HCT116 (cell line): ENCODE results near the gene CBFB. TPM values are rescaled to one million over a fixed set of nuclear protein-coding genes. Genes with fewer than 3 reads are reported as not detected.

ENCODE experiments used
- ATAC-seq: fragments of 200-7000 bp; cut with Tn5 transposase; 2 replicates; pipeline ENCODE4 v1.9.1; 2020; ENCODE audit warnings: mild to moderate bottlenecking, moderate library complexity
- BruUV-seq: library from RNA; stranded (reverse); fragments of 400-500 nt; replicated peaks from 2 replicates; lab custom pipeline; 2021; lab: Mats Ljungman, UMichigan
- CTCF ChIA-PET: fragments of 300-600 bp; sonication (Branson Sonifier 250); formaldehyde crosslinking; loops from one replicate; lab custom pipeline; 2021; ENCODE audit warnings: antibody characterized with exemption; lab: Charles Lee
- POLR2A ChIA-PET: fragments of 300-600, 350-600 bp; sonication (Branson Sonifier 250); formaldehyde crosslinking; loops from one replicate; lab custom pipeline; 2021; ENCODE audit warnings: antibody characterized with exemption; lab: Charles Lee
- RAD21 ChIA-PET, 2 experiments: fragments of 300-600 bp; sonication (Branson Sonifier 250); formaldehyde crosslinking; loops; one replicate each; lab custom pipeline; 2023; ENCODE audit warnings: low total read pairs in 2 of 2; ENCODE audit not compliant: uncharacterized antibody in 2 of 2, unreplicated experiment in 2 of 2, low non-redundant PET in 1 of 2; lab: Charles Lee
- DNase-seq: peaks from one replicate; pipeline ENCODE4 v3.0.0-alpha.2; 2010; ENCODE audit warnings: low read depth, low spot score
- H2AFZ ChIP-seq: fragments of 200-600 bp; shearing (Covaris generic), sonication (generic); 2 replicates; pipeline ENCODE4 v1.6.1; 2017; ENCODE audit warnings: low read depth, mixed run types, mixed read lengths, antibody characterized with exemption, low read length; ENCODE audit not compliant: poor library complexity, severe bottlenecking
- H3K27ac ChIP-seq: 2 replicates; pipeline ENCODE4 v1.5.1; 2012; ENCODE audit warnings: low read depth, low read length
- H3K27me3 ChIP-seq: fragments of 200-600 bp; sonication (generic); 2 replicates; pipeline ENCODE4 v1.6.1; 2016; ENCODE audit warnings: mixed run types, low read length, mixed read lengths; ENCODE audit not compliant: insufficient read depth
- H3K36me3 ChIP-seq, 2 experiments: fragments of 200-500 bp in 1 of 2; fragments of 200-600 bp in 1 of 2; sonication (Bioruptor generic) in 1 of 2; sonication (generic) in 1 of 2; 2 replicates each; pipeline versions ENCODE4 v1.5.1 to v1.6.1; 2014 to 2016; ENCODE audit warnings: low read length in 2 of 2, inconsistent platforms in 1 of 2, mixed read lengths in 1 of 2, mixed run types in 1 of 2; ENCODE audit not compliant: insufficient read depth in 2 of 2, control insufficient read depth in 1 of 2
- H3K4me1 ChIP-seq, 2 experiments: fragments of 200-600 bp in 1 of 2; sonication (generic) in 1 of 2; 2 replicates each; pipeline versions ENCODE4 v1.5.1 to v1.6.1; 2012 to 2017; ENCODE audit warnings: low read length in 2 of 2, inconsistent platforms in 1 of 2, mild to moderate bottlenecking in 1 of 2, mixed read lengths in 1 of 2, mixed run types in 1 of 2, moderate library complexity in 1 of 2; ENCODE audit not compliant: insufficient read depth in 2 of 2, control insufficient read depth in 1 of 2
- H3K4me2 ChIP-seq: fragments of 200-600 bp; sonication (generic); 2 replicates; pipeline ENCODE4 v1.6.1; 2017; ENCODE audit warnings: mixed run types, low read length, mixed read lengths
- H3K4me3 ChIP-seq, 2 experiments: fragments of 200-600 bp in 1 of 2; sonication (generic) in 1 of 2; replicated peaks in 1 of 2; 2 replicates each; pipeline ENCODE4 v1.5.1; 2011 to 2016; ENCODE audit warnings: low read length in 2 of 2, control low read depth in 1 of 2, low read depth in 1 of 2, mild to moderate bottlenecking in 1 of 2, mixed read lengths in 1 of 2, mixed run types in 1 of 2
- H3K79me2 ChIP-seq: fragments of 200-600 bp; sonication (generic); 2 replicates; pipeline ENCODE4 v1.6.1; 2017; ENCODE audit warnings: mild to moderate bottlenecking, mixed run types, low read length, moderate library complexity, mixed read lengths; ENCODE audit not compliant: insufficient read depth
- H3K9ac ChIP-seq: fragments of 200-600 bp; sonication (generic); 2 replicates; pipeline ENCODE4 v1.6.1; 2016; ENCODE audit warnings: low read length, mixed read lengths
- H3K9me2 ChIP-seq: fragments of 200-600 bp; sonication (generic), shearing (Covaris generic); 2 replicates; pipeline ENCODE4 v1.6.1; 2017; ENCODE audit warnings: mixed run types, mild to moderate bottlenecking, moderate library complexity; ENCODE audit not compliant: insufficient read depth
- H3K9me3 ChIP-seq, 2 experiments: fragments of 200-500 bp in 1 of 2; fragments of 200-600 bp in 1 of 2; sonication (Bioruptor generic) in 1 of 2; sonication (generic) in 1 of 2; 2 replicates each; pipeline ENCODE4 v1.6.1; 2014 to 2017; ENCODE audit warnings: low read length in 2 of 2, mixed read lengths in 2 of 2, inconsistent platforms in 1 of 2, low read depth in 1 of 2, mild to moderate bottlenecking in 1 of 2, mixed run types in 1 of 2, moderate library complexity in 1 of 2; ENCODE audit not compliant: control insufficient read depth in 1 of 2, insufficient read depth in 1 of 2
- H4K20me1 ChIP-seq: fragments of 200-600 bp; sonication (generic), shearing (Covaris generic); 2 replicates; pipeline ENCODE4 v1.6.1; 2017; ENCODE audit warnings: mixed run types, mild to moderate bottlenecking, moderate library complexity; ENCODE audit not compliant: insufficient read depth
- ATF3 ChIP-seq: IDR thresholded peaks from 2 replicates; pipeline ENCODE4 v1.6.1; 2012
- EGR1 ChIP-seq: IDR thresholded peaks from 2 replicates; pipeline ENCODE4 v1.6.1; 2012; ENCODE audit warnings: low read depth
- ELF1 ChIP-seq: IDR thresholded peaks from 2 replicates; pipeline ENCODE4 v1.6.1; 2012; ENCODE audit warnings: low read depth, borderline replicate concordance
- EZH2phosphoT487 ChIP-seq: fragments of 200-600 bp; IDR thresholded peaks from 2 replicates; pipeline ENCODE4 v1.6.1; 2018; ENCODE audit warnings: antibody characterized with exemption, borderline replicate concordance
- FOSL1 ChIP-seq: IDR thresholded peaks from 2 replicates; pipeline ENCODE4 v1.6.1; 2012; ENCODE audit warnings: low read depth
- JUND ChIP-seq: IDR thresholded peaks from 2 replicates; pipeline ENCODE4 v1.6.1; 2012
- MAX ChIP-seq: IDR thresholded peaks from 2 replicates; pipeline ENCODE4 v1.6.1; 2012
- POLR2A ChIP-seq: IDR thresholded peaks from 2 replicates; pipeline ENCODE4 v1.7.0; 2011; ENCODE audit warnings: borderline replicate concordance; ENCODE audit not compliant: insufficient read depth, insufficient read length; ENCODE audit errors: extremely low read depth
- RAD21 ChIP-seq: IDR thresholded peaks from 2 replicates; pipeline ENCODE4 v1.6.1; 2012; ENCODE audit warnings: low read depth, mild to moderate bottlenecking
- SP1 ChIP-seq: IDR thresholded peaks from 2 replicates; pipeline ENCODE4 v1.6.1; 2012; ENCODE audit warnings: low read depth
- SRF ChIP-seq: IDR thresholded peaks from 2 replicates; pipeline ENCODE4 v1.6.1; 2012; ENCODE audit warnings: low read depth
- ZNF274 ChIP-seq: fragments of 200-500 bp; sonication (Bioruptor generic); IDR thresholded peaks from 2 replicates; pipeline ENCODE4 v1.6.1; 2014; ENCODE audit warnings: mild to moderate bottlenecking, low read depth, low read length, inconsistent platforms
- intact Hi-C: fragments of 100-400 bp; cut with micrococcal nuclease; formaldehyde crosslinking; loops from 2 replicates; pipeline ENCODE4 v1.10.0; 2022
- total RNA-seq: library from RNA; stranded (reverse); gene quantifications from one replicate; pipeline ENCODE4 v1.2.1, GENCODE V29; 2021; ENCODE audit not compliant: unreplicated experiment

Gene CBFB
- total RNA-seq, 1 experiment from 2014 or later: 101 TPM

GRCh38 chr16:67023689-67024088, 5.3 kb upstream of the CBFB start:
- BruUV-seq: no TSS peak
- H3K4me2 ChIP-seq: no peak overlapping the region
- no peak for TF ChIP-seq ATF3
- RAD21 ChIA-PET: no interaction called here
- H3K9ac ChIP-seq: no peak overlapping the region
- H3K4me1 ChIP-seq: peaks cover 4 to 14% of the 10 kb centered on the region in 2 experiments; a peak in 3 of 4 replicates
- ATAC-seq (no peak), DNase-seq (no peak)
- peaks cover 5% of the 10 kb centered on the region; the same call in 1 of the 2 replicates for H3K79me2 ChIP-seq
- CTCF ChIA-PET: no interaction called here
- no peaks in the 10 kb centered on the region for H3K9me3 ChIP-seq
- no peaks in the 10 kb centered on the region for H3K36me3 ChIP-seq
- no peak overlapping the region for H3K27ac ChIP-seq
- intact Hi-C loops: no loop called here
- H3K27me3 ChIP-seq: no peaks in the 10 kb centered on the region
- no peak overlapping the region for H3K4me3 ChIP-seq
- POLR2A ChIA-PET: no interaction called here
- H3K9me2 ChIP-seq: no peaks in the 10 kb centered on the region
- H2AFZ ChIP-seq: no peak overlapping the region
- H4K20me1 ChIP-seq: no peaks in the 10 kb centered on the region

DNA sequence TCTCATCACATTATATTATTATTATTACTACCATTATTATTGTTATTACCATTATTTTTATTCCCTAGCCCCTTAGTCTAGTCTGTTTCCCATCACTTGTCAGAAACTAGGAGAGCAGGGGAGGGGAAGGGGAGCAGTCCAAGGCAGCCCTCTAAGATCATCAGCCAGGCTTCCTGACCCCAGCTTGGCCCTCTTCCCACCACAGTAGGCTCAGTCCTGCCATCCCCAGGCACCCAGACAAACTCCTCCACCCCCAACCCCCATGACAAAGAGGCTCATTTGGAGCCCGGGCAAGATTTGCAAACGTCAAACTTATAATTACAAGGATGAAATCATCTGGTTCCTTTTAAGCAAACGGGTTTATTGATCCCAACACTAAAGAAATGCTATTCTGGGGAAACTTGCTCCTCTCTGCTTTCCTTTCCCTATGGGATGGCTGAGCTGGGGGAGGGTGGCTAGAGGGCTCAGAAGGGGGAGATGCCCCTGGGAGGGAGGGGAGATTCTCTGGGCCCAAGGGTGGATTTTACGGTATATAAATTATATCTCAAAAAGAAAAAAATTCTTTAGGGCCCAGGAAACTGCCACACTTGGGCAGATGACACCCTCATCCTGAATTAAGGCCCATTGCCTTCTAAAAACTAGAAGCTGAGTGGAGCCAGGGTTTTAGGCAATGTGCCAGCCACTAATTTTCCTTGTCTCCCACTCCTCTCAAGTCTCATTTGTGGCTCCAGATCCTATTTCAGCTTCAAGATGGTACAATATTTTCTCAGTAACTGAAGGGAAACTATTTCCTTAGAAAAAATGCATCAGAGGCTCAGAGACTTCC, 4.4 kb upstream of the CBFB start:
- ChIA-PET POLR2A (no interaction called here), CTCF (no interaction called here), RAD21 (no interaction called here)
- H3K9ac ChIP-seq: no peak overlapping the region
- DNase-seq: no peak
- H3K27me3 ChIP-seq: no peaks in the 10 kb centered on the region
- ATAC-seq: no peak
- no peaks in the 10 kb centered on the region for H4K20me1 ChIP-seq
- intact Hi-C loops: no loop called here
- no peak overlapping the region for H3K27ac ChIP-seq
- H3K4me2 ChIP-seq: no peak overlapping the region; the same call in 1 of the 2 replicates
- TF ChIP-seq ZNF274: no peak
- no peak for TF ChIP-seq MAX
- TF ChIP-seq EZH2phosphoT487: no peak
- no peak for TF ChIP-seq POLR2A
- no peak for TF ChIP-seq ELF1
- TF ChIP-seq JUND: no peak
- TF ChIP-seq RAD21: no peak
- no peak for TF ChIP-seq EGR1
- no peak for TF ChIP-seq SRF
- no peak for TF ChIP-seq SP1
- no peak for TF ChIP-seq ATF3
- no peak for TF ChIP-seq FOSL1
- H3K36me3 ChIP-seq: no peaks in the 10 kb centered on the region
- H2AFZ ChIP-seq: no peak overlapping the region
- H3K9me3 ChIP-seq: no peaks in the 10 kb centered on the region
- peaks cover 4 to 14% of the 10 kb centered on the region in 2 experiments; a peak in 3 of 4 replicates for H3K4me1 ChIP-seq
- BruUV-seq: no TSS peak
- H3K79me2 ChIP-seq: peaks cover 10% of the 10 kb centered on the region; the same call in 1 of the 2 replicates
- no peaks in the 10 kb centered on the region for H3K9me2 ChIP-seq
- H3K4me3 ChIP-seq: no peak overlapping the region
